ENCODE measurements around the gene DUSP9.

DUSP9 gene

GRCh38 chrX:153637121-153638040 lies 9.6 kb upstream of the DUSP9 start:
- no peak for DNase-seq

GRCh38 chrX:153638041-153638371 lies 9.0 kb upstream of the DUSP9 start:
- DNase-seq: no peak

GRCh38 chrX:153638436-153639176 lies 8.4 kb upstream of the DUSP9 start:
- no peak for DNase-seq

GRCh38 chrX:153639177-153640044 lies 7.6 kb upstream of the DUSP9 start:
- DNase-seq: no peak

- DNase-seq: no peak
Observed at GRCh38 chrX:153640045-153640686, 6.8 kb upstream of the DUSP9 start.

- no peak for DNase-seq
Observed at GRCh38 chrX:153640736-153641575, 6.0 kb upstream of the DUSP9 start.

GRCh38 chrX:153641627-153642026 lies 5.4 kb upstream of the DUSP9 start:
- DNase-seq: no peak

GRCh38 chrX:153642051-153642654 lies 4.8 kb upstream of the DUSP9 start:
- no peak for DNase-seq

GRCh38 chrX:153642655-153643430 lies 4.2 kb upstream of the DUSP9 start:
- no peak for DNase-seq

GRCh38 chrX:153643431-153644351 lies 3.3 kb upstream of the DUSP9 start:
- peak; percentile 37 for DNase-seq

- DNase-seq: no peak
Observed at GRCh38 chrX:153644356-153645125, 2.5 kb upstream of the DUSP9 start.

GRCh38 chrX:153645151-153645550 lies 1.9 kb upstream of the DUSP9 start:
- DNase-seq: no peak

GRCh38 chrX:153645921-153646488 lies 998 bp upstream of the DUSP9 start:
- DNase-seq: no peak

- DNase-seq: no peak
Observed at GRCh38 chrX:153647461-153648357, 706 bp downstream of the DUSP9 start.

- DNase-seq: no peak
Observed at GRCh38 chrX:153648358-153649177, 1.6 kb downstream of the DUSP9 start.
